Activated naive CD4-positive, alpha-beta T cell treated with anti-CD3 and anti-CD28 coated beads for 36 hours (primary cell): Measurements from ENCODE around the gene IFI16. TPM values are rescaled to one million over a fixed set of nuclear protein-coding genes. Genes with fewer than 3 reads are reported as not detected.
"Not testable (repeated sequence)": the region's sequence is repeated elsewhere in the genome, so short reads cannot be mapped to it uniquely, and the experiment has no call there.

Experiments used
- CTCF ChIA-PET: fragments of 350-600 bp; sonication (Branson Sonifier 250); formaldehyde crosslinking; loops from one replicate; lab custom pipeline; 2021; ENCODE audit warnings: antibody characterized with exemption; lab: Charles Lee
- DNase-seq: peaks from one replicate; pipeline ENCODE4 v3.0.0-alpha.2; 2020
- H3K27ac Mint-ChIP-seq: one replicate; pipeline ENCODE4 v1.8.0; 2021; ENCODE audit warnings: mild to moderate bottlenecking, mixed read lengths
- H3K27me3 Mint-ChIP-seq: one replicate; pipeline ENCODE4 v1.8.0; 2021; ENCODE audit warnings: low read depth, mixed read lengths
- H3K36me3 Mint-ChIP-seq: one replicate; pipeline ENCODE4 v1.8.0; 2021; ENCODE audit warnings: low read depth, mixed read lengths
- H3K4me1 Mint-ChIP-seq: one replicate; pipeline ENCODE4 v1.8.0; 2021; ENCODE audit warnings: low read depth, mixed read lengths
- H3K4me3 Mint-ChIP-seq: one replicate; pipeline ENCODE4 v1.8.0; 2021; ENCODE audit warnings: mild to moderate bottlenecking, moderate library complexity, mixed read lengths
- H3K9me3 Mint-ChIP-seq: one replicate; pipeline ENCODE4 v1.8.0; 2021; ENCODE audit warnings: mixed read lengths
- intact Hi-C: fragments of 100-400 bp; cut with micrococcal nuclease; formaldehyde crosslinking; loops from one replicate; pipeline ENCODE4 v1.15.1; 2023
- total RNA-seq, 2 experiments: library from RNA; stranded (reverse); gene quantifications; one replicate each; pipeline ENCODE4 v1.2.3, GENCODE V29; 2021

IFI16 gene
- total RNA-seq, 2 experiments from 2014 or later, result 287 to 288 TPM

DNA sequence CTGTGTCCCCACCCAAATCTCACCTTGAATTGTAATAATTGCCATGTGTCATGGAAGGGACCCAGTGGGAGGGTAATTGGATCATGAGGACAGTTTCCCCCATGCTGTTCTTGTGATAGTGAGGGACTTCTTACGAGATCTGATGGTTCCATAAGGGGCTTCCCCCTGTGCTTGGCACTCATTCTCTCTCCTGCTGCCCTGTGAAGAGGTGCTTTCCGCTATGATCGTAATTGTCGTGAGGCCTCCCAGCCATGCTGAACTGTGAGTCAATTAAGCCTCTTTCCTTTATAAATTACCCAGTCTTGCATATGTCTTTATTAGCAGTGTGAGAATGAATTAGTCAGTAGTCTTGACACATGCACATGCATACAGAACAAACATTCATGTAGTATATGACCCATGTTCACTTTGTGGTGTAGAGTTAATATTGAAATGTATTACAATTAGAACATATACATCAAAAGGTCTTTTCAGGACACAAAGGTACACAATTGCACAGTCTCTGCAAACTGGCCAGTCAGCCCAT lies 16.9 kb upstream of the IFI16 start:
- peak overlapping the region; percentile 26 for H3K27ac Mint-ChIP-seq
- intact Hi-C loops, result loop anchor here (1.0 kb wide), 1 partner anchor 16 kb away; the partner anchor contains the start of gene IFI16
- peaks cover 31% of the 10 kb centered on the region for H3K4me1 Mint-ChIP-seq
- no peaks in the 10 kb centered on the region for H3K27me3 Mint-ChIP-seq
- DNase-seq, result peak; percentile 55
- peaks cover 23% of the 10 kb centered on the region for H3K9me3 Mint-ChIP-seq
- CTCF ChIA-PET, result interaction anchor here (0.6 kb wide), 1 partner anchor 342 kb away, joined by 3 read pairs; no protein-coding TSS in a partner anchor
- H3K36me3 Mint-ChIP-seq, result peaks cover 24% of the 10 kb centered on the region
- no peak overlapping the region for H3K4me3 Mint-ChIP-seq

DNA sequence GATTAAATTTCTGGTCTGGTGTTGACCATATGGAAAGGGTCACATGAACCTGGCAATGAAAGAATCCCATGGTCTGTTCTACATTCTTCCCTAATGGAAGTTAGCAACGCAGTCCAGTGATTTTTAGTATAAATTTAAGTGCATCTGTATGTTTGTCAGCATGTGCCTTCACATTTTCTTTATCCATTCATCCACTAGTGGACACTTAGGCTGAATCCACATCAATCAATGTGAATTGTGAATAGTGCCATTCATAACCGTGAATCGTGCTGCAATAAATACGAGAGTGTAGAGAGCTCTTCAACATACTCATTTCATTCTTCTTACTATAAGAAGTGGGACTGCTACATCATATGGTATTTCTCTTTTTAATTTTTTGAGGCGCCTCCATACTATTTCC lies 12.7 kb upstream of the IFI16 start:
- H3K9me3 Mint-ChIP-seq, result peaks cover 17% of the 10 kb centered on the region
- intact Hi-C loops, result loop anchor here (5.0 kb wide), 3 partner anchors 180 to 345 kb away; no protein-coding TSS in a partner anchor
- no peak overlapping the region for H3K27ac Mint-ChIP-seq
- peaks cover 23% of the 10 kb centered on the region for H3K36me3 Mint-ChIP-seq
- no peak for DNase-seq
- no peaks in the 10 kb centered on the region for H3K27me3 Mint-ChIP-seq
- peaks cover 43% of the 10 kb centered on the region for H3K4me1 Mint-ChIP-seq
- CTCF ChIA-PET, result interaction anchor here (1.3 to 2.5 kb wide), 4 partner anchors 12 to 204 kb away, joined by 3 to 10 read pairs (median 8); no protein-coding TSS in a partner anchor
- H3K4me3 Mint-ChIP-seq, result no peak overlapping the region

DNA sequence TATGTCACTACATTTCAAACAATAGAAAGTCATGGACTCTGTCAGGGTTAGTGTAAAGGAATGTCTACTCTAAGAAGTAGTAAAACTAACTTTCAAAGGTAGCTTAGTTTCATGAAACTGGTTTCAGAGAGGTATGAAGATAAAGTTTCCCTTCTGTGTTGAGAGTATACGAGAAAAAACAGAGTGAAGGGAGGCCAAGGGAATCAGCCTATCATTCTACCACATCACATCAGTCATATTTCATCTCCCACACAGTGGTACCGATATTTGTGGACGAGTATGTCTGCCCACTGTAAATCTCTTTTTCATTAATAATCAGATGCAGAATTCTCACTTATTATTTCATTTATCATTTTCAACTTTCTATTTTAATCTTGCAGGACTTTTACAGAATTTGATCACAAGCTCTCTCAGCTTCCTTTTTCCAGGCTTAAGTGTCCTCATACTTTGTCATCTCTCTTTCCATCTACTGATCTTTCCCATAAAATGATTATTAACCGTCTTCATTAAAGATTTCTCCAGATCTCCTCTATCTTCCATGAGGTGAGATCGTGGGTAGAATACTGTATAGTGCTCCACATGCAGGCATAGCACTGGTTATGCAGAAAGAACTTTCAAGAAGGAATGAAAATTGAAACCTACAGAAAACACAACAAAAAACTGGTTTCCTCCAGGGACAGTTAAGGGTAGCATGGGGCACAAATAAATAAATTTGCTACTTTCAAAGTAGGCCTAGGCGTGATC lies 11.5 kb upstream of the IFI16 start:
- Mint-ChIP-seq H3K4me1 (peaks cover 34% of the 10 kb centered on the region), H3K9me3 (peaks cover 8% of the 10 kb centered on the region), H3K4me3 (no peak overlapping the region), H3K27ac (peak overlapping the region; percentile 30), H3K27me3 (no peaks in the 10 kb centered on the region), H3K36me3 (peaks cover 15% of the 10 kb centered on the region)
- intact Hi-C loops, result loop anchor here (1.0 to 5.0 kb wide), 11 partner anchors 10 to 1005 kb away; partner anchors contain the start of gene KIRREL1
- CTCF ChIA-PET, result interaction anchor here (0.5 to 2.5 kb wide), 21 partner anchors 9 to 795 kb away, joined by 3 to 10 read pairs (median 4); partner anchors contain the start of gene AIM2
- no peak for DNase-seq

DNA sequence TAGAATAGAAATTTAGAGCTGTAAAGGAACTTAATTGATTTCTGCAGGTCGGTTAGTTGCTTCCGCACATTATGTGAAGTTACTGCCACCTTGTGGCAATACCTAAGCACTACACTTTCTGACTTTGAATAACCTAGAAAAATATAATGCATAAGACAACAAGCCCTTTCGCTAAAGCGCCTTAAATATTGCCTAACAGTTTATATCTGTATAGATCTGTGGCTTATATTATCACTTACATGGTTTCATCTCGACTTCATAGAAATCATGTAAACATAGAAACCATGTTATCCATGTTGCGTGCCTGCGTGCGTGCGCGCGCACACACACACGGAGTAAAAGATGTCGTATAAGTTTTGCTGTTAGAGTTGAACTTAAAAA lies 10.9 kb upstream of the IFI16 start:
- Mint-ChIP-seq H3K9me3 (peaks cover 2% of the 10 kb centered on the region), H3K36me3 (peaks cover 10% of the 10 kb centered on the region), H3K4me3 (no peak overlapping the region), H3K27me3 (no peaks in the 10 kb centered on the region), H3K27ac (no peak overlapping the region), H3K4me1 (peaks cover 30% of the 10 kb centered on the region)
- DNase-seq, result peak; percentile 60
- CTCF ChIA-PET, result interaction anchor here (0.7 to 2.5 kb wide), 17 partner anchors 9 to 795 kb away, joined by 3 to 10 read pairs (median 5); partner anchors contain the start of gene AIM2
- intact Hi-C loops, result loop anchor here (1.0 to 5.0 kb wide), 11 partner anchors 10 to 1006 kb away; partner anchors contain the start of gene KIRREL1

DNA sequence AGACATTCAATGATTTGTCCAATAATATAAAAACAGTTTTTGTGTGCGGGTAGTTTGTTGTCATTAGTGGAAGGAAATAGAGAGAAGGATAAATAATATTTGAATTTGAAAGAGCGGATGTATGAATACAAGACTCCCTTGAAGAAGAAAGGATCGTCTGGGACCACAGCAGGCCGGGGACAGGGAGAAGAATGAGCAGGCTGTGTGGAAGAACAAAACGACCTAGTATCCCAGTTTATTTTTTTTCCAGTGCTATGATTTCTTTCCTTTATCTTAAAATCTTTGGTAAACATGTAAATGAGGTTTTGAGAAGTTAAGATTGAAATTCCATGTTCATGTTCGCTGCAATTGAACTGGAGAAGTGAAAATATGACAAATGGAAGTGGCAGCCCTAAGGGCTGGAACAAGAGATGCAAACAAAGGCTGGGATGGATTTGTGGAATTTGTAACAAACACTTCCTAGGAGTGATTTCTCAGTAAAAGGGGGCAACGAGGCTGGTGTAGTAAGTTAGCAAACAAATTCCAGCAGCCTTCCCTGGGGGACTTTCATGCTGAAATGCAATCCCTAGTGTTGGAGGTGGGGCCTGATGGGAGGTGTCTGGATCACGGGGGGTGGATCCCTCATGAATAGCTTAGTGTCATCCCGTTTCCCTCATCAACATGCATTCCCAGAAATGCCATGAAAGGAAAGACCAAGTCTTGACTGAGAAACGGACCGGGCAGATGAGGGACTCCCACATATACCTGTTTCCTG lies 10.2 kb upstream of the IFI16 start:
- CTCF ChIA-PET, result interaction anchor here (1.1 to 1.4 kb wide), 2 partner anchors 9 to 72 kb away, joined by 3 read pairs; no protein-coding TSS in a partner anchor
- Mint-ChIP-seq H3K36me3 (peaks cover 7% of the 10 kb centered on the region), H3K9me3 (no peaks in the 10 kb centered on the region), H3K27ac (no peak overlapping the region), H3K4me3 (no peak overlapping the region), H3K27me3 (no peaks in the 10 kb centered on the region), H3K4me1 (peaks cover 29% of the 10 kb centered on the region)
- intact Hi-C loops, result loop anchor here (2.0 to 5.0 kb wide), 4 partner anchors 182 to 1007 kb away; partner anchors contain the start of gene KIRREL1
- DNase-seq, result no peak

DNA sequence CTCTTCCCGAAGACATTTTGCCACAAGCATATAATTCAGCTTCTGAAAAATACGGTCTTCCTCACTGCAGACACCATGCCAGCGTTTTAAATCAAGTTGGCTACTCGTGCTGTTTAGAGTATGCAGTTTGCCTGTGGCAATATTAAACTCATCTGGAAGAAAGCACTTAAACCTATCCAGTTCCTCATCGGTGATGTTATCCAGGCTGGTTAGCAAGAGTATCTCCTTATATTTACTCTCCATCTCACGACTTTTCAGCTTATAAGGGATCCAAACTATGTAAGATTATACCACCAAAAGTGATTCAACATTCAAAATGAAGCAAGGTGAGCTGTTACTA lies 9.7 kb upstream of the IFI16 start:
- DNase-seq, result no peak
- intact Hi-C loops, result no loop called here
- CTCF ChIA-PET, result interaction anchor here (1.1 to 1.4 kb wide), 2 partner anchors 9 to 71 kb away, joined by 3 read pairs; no protein-coding TSS in a partner anchor

DNA sequence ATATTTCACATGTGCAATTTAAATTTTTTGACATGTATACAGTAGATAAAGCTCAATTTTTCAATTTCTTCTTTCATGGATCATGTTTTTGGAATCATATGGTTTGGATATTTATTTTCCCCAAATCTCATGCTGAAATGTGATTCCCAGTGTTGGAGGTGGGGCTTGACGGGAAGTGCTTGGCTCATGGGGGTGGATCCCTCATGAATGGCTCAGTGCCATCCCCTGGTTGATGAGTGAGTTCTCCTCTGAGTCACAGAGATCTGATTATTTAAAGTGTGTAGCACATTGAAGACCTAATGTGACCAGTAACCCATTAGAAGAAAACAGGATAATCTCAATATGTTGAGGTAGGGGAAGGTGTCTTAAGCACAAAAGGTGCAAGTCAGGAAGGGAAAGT lies 9.1 kb upstream of the IFI16 start:
- Mint-ChIP-seq H3K4me1 (peaks cover 36% of the 10 kb centered on the region), H3K4me3 (no peak overlapping the region), H3K9me3 (no peaks in the 10 kb centered on the region), H3K27ac (no peak overlapping the region), H3K27me3 (no peaks in the 10 kb centered on the region), H3K36me3 (peaks cover 3% of the 10 kb centered on the region)
- CTCF ChIA-PET, result interaction anchor here (1.1 to 1.4 kb wide), 2 partner anchors 8 to 71 kb away, joined by 3 read pairs; no protein-coding TSS in a partner anchor
- intact Hi-C loops, result no loop called here
- DNase-seq, result peak; percentile 39

More for the DNA sequence above, 9.7 kb upstream of the IFI16 start:
- peaks cover 3% of the 10 kb centered on the region for H3K36me3 Mint-ChIP-seq
- no peaks in the 10 kb centered on the region for H3K9me3 Mint-ChIP-seq
- H3K27ac Mint-ChIP-seq, result no peak overlapping the region
- no peak overlapping the region for H3K4me3 Mint-ChIP-seq
- H3K27me3 Mint-ChIP-seq, result no peaks in the 10 kb centered on the region
- H3K4me1 Mint-ChIP-seq, result peaks cover 30% of the 10 kb centered on the region

DNA sequence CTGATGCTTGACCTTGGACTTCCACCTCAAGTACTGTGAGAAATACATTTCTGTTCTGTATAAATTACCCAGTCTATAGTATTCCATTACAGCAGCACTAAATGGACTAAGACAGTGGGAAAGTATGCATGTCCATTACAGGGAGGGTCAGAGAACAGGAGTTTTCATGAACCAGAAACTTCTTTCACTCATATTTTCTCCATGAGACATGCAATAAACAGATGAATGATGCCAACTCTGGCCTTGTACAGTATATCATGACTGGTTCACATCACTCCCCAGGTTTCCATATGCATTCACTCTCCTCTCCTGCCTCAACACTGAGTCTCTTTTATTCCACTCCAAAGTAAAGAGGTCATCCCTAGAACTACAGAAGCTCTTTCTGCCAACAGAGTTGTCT lies 4.5 kb upstream of the IFI16 start:
- no peak overlapping the region for H3K27ac Mint-ChIP-seq
- CTCF ChIA-PET, result interaction anchor here (0.7 to 1.0 kb wide), 2 partner anchors 222 to 227 kb away, joined by 3 read pairs; no protein-coding TSS in a partner anchor
- H3K4me3 Mint-ChIP-seq, result no peak overlapping the region
- peaks cover 42% of the 10 kb centered on the region for H3K4me1 Mint-ChIP-seq
- peaks cover 1% of the 10 kb centered on the region for H3K9me3 Mint-ChIP-seq
- H3K36me3 Mint-ChIP-seq, result peaks cover 18% of the 10 kb centered on the region
- intact Hi-C loops, result no loop called here
- H3K27me3 Mint-ChIP-seq, result no peaks in the 10 kb centered on the region
- DNase-seq, result no peak

DNA sequence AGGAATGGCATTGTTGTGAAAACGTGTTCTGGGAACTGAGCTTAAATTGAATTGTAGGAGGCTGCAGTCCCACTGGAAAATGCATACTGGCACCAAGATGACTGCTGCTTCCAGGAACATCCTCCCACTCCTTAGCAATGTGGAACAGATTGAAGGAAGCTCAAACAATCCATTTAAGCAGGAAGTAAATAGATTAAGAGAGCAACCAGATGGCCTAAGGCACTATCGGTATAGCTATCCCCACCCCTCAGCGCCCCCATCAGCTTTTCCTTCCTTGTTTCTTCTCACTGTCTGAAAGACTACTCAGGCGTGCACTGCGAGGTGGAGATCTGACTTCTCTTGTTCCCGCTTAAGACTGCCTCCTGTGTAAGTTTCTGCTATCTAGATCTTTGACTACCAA lies 4.0 kb upstream of the IFI16 start:
- Mint-ChIP-seq H3K4me3 (no peak overlapping the region), H3K9me3 (peaks cover 1% of the 10 kb centered on the region), H3K27me3 (no peaks in the 10 kb centered on the region), H3K36me3 (peaks cover 22% of the 10 kb centered on the region), H3K4me1 (peaks cover 40% of the 10 kb centered on the region), H3K27ac (peak overlapping the region; percentile 28)
- CTCF ChIA-PET, result interaction anchor here (0.5 to 1.0 kb wide), 3 partner anchors 223 to 522 kb away, joined by 3 read pairs; no protein-coding TSS in a partner anchor
- intact Hi-C loops, result no loop called here
- no peak for DNase-seq

DNA sequence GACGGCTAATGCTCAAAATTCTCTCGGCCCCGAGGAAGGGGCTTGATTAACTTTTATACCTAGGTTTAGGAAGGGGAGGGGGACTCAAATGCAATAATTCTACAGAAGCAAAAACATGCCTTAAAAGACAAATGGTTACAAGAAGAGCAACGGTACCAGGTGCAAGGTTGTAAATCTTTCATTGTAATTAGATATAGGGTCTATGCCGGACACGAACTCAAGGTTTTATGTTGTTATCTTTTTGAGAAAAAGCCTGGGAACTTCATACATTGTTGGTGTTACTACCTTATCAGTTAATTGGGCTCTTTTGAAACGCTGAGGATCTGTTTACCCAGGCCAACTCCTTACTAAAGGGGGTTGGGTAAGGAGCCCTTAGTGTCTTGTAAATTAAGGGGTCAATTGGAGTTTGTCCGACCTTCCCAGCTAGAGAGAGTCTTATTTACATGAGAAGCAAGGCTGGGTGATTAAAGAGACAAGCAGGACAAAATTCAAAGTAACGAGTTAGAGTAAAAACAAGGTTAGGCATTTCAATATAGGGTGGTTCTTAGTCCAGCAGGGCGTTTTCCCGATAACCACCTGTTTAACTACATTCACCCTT lies 3.4 kb upstream of the IFI16 start:
- H3K4me3 Mint-ChIP-seq, intact Hi-C loops, H3K9me3 Mint-ChIP-seq, DNase-seq, H3K27ac Mint-ChIP-seq, H3K27me3 Mint-ChIP-seq: not testable (repeated sequence)
- CTCF ChIA-PET, result interaction anchor here (0.5 to 1.0 kb wide), 2 partner anchors 223 to 523 kb away, joined by 3 read pairs; no protein-coding TSS in a partner anchor
- peaks cover 39% of the 10 kb centered on the region for H3K4me1 Mint-ChIP-seq
- H3K36me3 Mint-ChIP-seq, result peaks cover 24% of the 10 kb centered on the region

DNA sequence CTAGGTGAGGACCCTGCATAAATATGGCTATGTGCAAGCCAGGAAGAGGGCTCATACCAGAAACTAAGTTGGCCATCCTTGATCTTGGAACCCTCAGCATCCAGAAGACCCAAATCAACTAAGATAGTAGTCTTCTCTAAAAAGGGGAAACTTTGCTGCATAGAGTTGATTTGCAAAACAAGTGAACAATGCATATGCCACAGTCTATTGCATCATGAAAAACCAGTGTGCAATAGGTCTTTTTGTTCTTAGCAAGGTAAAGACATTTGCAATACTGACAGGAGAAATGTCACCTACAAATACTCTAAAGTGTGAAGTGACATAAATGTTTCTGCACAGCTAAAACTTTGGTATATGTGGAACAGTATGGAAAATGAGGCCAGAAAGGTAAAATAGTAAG lies 2.0 kb upstream of the IFI16 start:
- CTCF ChIA-PET, result interaction anchor here (1.0 to 1.4 kb wide), 2 partner anchors 43 to 61 kb away, joined by 3 read pairs; no protein-coding TSS in a partner anchor
- H3K27me3 Mint-ChIP-seq, result no peaks in the 10 kb centered on the region
- H3K36me3 Mint-ChIP-seq, result peaks cover 37% of the 10 kb centered on the region
- H3K9me3 Mint-ChIP-seq, result peaks cover 1% of the 10 kb centered on the region
- peak overlapping the region; percentile 88 for H3K27ac Mint-ChIP-seq
- peak overlapping the region; percentile 10 for H3K4me3 Mint-ChIP-seq
- peaks cover 39% of the 10 kb centered on the region for H3K4me1 Mint-ChIP-seq
- DNase-seq, result no peak
- intact Hi-C loops, result loop anchor here (1.0 kb wide), 1 partner anchor 9 kb away; no protein-coding TSS in a partner anchor
